RWPE2 (cell line): ENCODE measurements around the gene NFILZ.

Source experiments
- ATAC-seq: fragments of 200-7000 bp; cut with Tn5 transposase; 3 replicates; pipeline ENCODE4 v1.9.1; 2021; ENCODE audit warnings: low read depth
- DNase-seq: peaks from one replicate; pipeline ENCODE4 v3.0.0-alpha.2; 2020; ENCODE audit warnings: low spot score
- H3K27ac ChIP-seq: fragments of 450-650 bp; 2 replicates; pipeline ENCODE4 v1.5.1; 2017; ENCODE audit warnings: mild to moderate bottlenecking; ENCODE audit not compliant: poor library complexity, severe bottlenecking
- H3K27me3 ChIP-seq: fragments of 250-450 bp; sonication (Bioruptor Pico); 2 replicates; pipeline ENCODE4 v1.5.1; 2021; ENCODE audit warnings: mild to moderate bottlenecking, moderate library complexity; ENCODE audit not compliant: insufficient read depth, poor library complexity, severe bottlenecking
- H3K36me3 ChIP-seq: fragments of 250-450 bp; sonication (Bioruptor Pico); 2 replicates; pipeline ENCODE4 v1.5.1; 2020; ENCODE audit warnings: low read depth, mild to moderate bottlenecking, moderate library complexity
- H3K4me1 ChIP-seq: fragments of 250-450 bp; sonication (Bioruptor Pico); 2 replicates; pipeline ENCODE4 v1.5.1; 2021; ENCODE audit warnings: mild to moderate bottlenecking, moderate library complexity; ENCODE audit not compliant: insufficient read depth, poor library complexity, severe bottlenecking
- H3K4me3 ChIP-seq: fragments of 250-450 bp; sonication (Bioruptor Pico); 2 replicates; pipeline ENCODE4 v1.5.1; 2021; ENCODE audit warnings: mild to moderate bottlenecking, moderate library complexity; ENCODE audit not compliant: severe bottlenecking
- H3K9me3 ChIP-seq: fragments of 250-450 bp; sonication (Bioruptor Pico); 2 replicates; pipeline ENCODE4 v1.5.1; 2021; ENCODE audit warnings: mild to moderate bottlenecking, moderate library complexity; ENCODE audit not compliant: severe bottlenecking
- TF ChIP-seq, protein P1 (sequence below): fragments of 450-650 bp; IDR thresholded peaks from one replicate; pipeline ENCODE4 v1.5.1; 2017; ENCODE audit warnings: mild to moderate bottlenecking, moderate library complexity; ENCODE audit not compliant: poor library complexity, severe bottlenecking

NFILZ gene

DNA sequence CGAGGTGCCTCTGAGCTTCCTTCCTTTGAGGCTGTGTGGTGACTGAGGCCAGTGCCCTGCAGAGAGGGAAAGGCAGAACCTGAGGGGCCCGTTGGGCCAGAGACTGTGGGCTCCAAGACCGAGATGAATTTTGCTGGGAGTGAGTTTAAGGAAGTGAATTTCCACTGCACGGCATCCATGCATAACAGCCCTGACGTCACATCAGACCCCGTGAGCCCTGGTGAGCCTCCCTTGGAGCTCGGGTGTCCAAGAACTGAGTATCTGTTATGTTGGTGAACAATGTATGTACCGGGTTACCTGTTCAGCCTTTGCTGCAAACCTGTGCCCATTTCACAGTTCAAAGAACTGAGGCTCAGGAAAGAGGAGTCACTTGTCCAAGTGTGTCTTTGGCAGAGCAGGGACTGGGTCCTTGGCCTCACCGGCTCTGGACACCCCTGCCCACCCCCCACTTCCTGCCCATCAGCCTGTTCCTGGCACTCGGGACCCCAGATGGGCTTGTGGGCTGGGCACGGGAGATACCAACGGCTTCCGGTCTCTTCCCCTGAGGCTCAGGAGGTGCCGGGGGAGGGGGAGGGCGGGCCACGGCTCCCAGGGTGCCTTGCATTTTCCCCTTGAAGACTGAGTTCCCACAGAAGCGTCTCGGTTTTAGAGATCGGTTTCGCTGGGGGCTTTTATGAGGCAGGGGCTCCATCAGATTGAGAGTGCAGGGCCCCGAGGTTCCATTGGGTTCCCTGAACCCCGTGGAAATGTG is 33.7 kb downstream of the NFILZ start:
- Histone ChIP-seq H3K4me3 (no peak overlapping the region), H3K4me1 (no peaks in the 10 kb centered on the region)

DNA sequence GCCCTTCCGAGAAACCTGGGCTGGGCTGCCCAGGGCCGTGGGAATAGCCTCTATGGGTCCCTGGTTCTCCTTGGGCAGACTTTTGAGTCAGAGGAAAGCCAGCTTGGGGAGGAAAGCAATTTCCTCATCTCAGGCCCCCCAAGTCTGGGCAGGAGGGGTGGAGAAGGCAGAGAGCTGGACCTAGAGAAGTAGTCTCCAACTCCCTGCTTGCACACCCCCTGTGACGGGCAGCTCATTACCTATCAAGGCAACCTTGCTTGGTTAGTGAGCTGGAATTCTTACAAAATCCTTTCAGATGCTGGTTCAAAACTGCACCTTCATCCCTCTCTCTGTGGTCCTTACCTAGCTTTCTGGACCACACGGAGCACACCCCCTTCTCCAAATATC is 34.2 kb downstream of the NFILZ start:
- DNase-seq: no peak

More for the DNA sequence above, 33.7 kb downstream of the NFILZ start:
- TF ChIP-seq, protein P1, sequence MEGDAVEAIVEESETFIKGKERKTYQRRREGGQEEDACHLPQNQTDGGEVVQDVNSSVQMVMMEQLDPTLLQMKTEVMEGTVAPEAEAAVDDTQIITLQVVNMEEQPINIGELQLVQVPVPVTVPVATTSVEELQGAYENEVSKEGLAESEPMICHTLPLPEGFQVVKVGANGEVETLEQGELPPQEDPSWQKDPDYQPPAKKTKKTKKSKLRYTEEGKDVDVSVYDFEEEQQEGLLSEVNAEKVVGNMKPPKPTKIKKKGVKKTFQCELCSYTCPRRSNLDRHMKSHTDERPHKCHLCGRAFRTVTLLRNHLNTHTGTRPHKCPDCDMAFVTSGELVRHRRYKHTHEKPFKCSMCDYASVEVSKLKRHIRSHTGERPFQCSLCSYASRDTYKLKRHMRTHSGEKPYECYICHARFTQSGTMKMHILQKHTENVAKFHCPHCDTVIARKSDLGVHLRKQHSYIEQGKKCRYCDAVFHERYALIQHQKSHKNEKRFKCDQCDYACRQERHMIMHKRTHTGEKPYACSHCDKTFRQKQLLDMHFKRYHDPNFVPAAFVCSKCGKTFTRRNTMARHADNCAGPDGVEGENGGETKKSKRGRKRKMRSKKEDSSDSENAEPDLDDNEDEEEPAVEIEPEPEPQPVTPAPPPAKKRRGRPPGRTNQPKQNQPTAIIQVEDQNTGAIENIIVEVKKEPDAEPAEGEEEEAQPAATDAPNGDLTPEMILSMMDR: no peak
- DNase-seq (no peak), ATAC-seq (no peak; the same call in 2 of the 3 replicates)
- no peaks in the 10 kb centered on the region for H3K9me3 ChIP-seq
- H3K27me3 ChIP-seq: no peaks in the 10 kb centered on the region
- H3K27ac ChIP-seq: no peak overlapping the region
- H3K36me3 ChIP-seq: no peaks in the 10 kb centered on the region

DNA sequence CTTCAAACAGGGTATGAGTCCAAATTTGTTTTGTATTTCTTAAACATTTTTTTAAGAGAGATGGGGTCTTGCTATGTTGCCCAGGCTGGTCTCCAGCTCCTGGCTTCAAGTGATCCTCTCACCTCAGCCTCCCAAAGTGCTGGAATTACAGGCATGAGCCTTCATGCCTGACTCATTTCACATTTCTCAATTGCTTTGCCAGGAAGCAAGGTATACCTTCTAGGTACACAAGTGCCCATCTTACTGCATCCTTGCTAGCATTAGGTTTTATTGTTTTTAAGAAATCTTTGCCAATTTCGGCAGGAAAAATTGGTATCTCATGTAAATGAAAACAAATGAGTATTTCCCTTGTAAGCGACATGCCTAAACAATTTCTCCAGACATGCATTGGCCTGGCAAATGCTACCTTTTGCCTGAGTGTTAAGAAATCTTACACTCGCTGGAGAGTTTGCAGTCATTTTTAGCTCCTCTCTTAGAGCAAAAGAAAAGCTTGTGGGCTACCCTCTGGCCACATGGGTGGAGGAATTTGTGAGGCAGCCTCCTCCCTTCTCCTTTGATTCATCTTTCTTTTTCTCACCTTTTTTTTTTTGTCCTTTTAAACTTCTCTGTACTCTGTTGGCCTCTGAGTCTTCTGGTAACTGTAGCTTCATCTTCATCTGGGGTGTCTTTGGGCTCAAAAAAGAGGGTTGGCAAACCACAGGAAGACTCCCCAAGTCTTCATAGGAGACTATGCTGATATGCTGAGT is 35.2 kb downstream of the NFILZ start:
- no peaks in the 10 kb centered on the region for H3K9me3 ChIP-seq
- H3K27me3 ChIP-seq: no peaks in the 10 kb centered on the region
- DNase-seq (no peak), ATAC-seq (no peak)
- no peak overlapping the region for H3K4me3 ChIP-seq
- no peaks in the 10 kb centered on the region for H3K36me3 ChIP-seq
- TF ChIP-seq, protein P1: no peak
- H3K4me1 ChIP-seq: no peaks in the 10 kb centered on the region
- H3K27ac ChIP-seq: no peak overlapping the region

More for the DNA sequence above, 34.2 kb downstream of the NFILZ start:
- TF ChIP-seq, protein P1: no peak
- Histone ChIP-seq H3K4me1 (no peaks in the 10 kb centered on the region), H3K4me3 (no peak overlapping the region), H3K27ac (no peak overlapping the region), H3K9me3 (no peaks in the 10 kb centered on the region), H3K36me3 (no peaks in the 10 kb centered on the region), H3K27me3 (no peaks in the 10 kb centered on the region)
- no peak for ATAC-seq

DNA sequence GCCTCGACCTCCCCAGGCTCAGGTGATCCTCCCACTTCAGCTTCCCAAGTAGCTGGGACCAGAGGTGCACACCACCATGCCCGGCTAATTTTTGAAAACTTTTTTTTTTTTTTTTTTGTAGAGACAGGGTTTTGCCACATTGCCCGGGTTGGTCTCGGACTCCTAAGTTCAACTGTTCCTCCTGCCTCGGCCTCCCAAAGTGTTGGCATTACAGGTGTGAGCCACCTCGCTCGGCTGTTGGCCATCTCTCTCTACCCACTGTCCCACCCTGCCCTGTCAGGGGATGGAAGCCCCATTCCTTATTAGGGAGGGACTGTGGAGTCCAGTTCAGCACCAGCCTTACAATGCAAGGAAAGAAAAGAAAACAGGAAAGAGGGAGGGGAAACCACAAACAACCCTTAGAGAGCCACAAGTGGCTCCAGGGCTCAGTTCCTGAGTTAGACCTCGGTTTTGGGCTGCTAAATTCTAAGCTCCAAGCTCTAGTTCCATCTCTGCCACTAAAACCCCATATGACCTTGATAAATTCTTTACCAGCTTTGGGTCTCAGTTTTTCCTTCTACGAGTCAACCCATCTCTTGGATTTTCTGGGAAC is 36.5 kb downstream of the NFILZ start:
- Histone ChIP-seq H3K4me3 (no peak overlapping the region), H3K36me3 (no peaks in the 10 kb centered on the region), H3K27ac (no peak overlapping the region), H3K9me3 (no peaks in the 10 kb centered on the region), H3K4me1 (no peaks in the 10 kb centered on the region), H3K27me3 (no peaks in the 10 kb centered on the region)
- no peak for ATAC-seq
- TF ChIP-seq, protein P1: no peak
- no peak for DNase-seq
